GM23338 (cell line): ENCODE measurements around the gene ENPEP. TPM values are rescaled to one million over a fixed set of nuclear protein-coding genes. Genes with fewer than 3 reads are reported as not detected.

Experiments used
- ATAC-seq: fragments of 200-7000 bp; cut with Tn5 transposase; 3 replicates; pipeline ENCODE4 v1.9.1; 2020
- DNase-seq: peaks from one replicate; pipeline ENCODE4 v3.0.0-alpha.2; 2015; ENCODE audit warnings: low spot score
- H2AFZ ChIP-seq: fragments of 200-600 bp; sonication (generic); 2 replicates; pipeline ENCODE4 v1.8.0; 2016; ENCODE audit warnings: antibody characterized with exemption, mild to moderate bottlenecking, moderate library complexity
- H3F3A ChIP-seq: fragments of 200-600 bp; sonication (generic); replicated peaks from 2 replicates; pipeline ENCODE4 v1.8.0; 2017; ENCODE audit warnings: antibody characterized with exemption, mixed run types, low read depth
- H3K27ac ChIP-seq: fragments of 200-600 bp; sonication (generic); 2 replicates; pipeline ENCODE4 v1.6.1; 2016; ENCODE audit warnings: low read depth
- H3K27me3 ChIP-seq: fragments of 200-600 bp; sonication (generic); 2 replicates; pipeline ENCODE4 v1.8.0; 2016; ENCODE audit warnings: mild to moderate bottlenecking, mixed run types, moderate library complexity; ENCODE audit not compliant: insufficient read depth
- H3K36me3 ChIP-seq: fragments of 200-600 bp; sonication (generic); 2 replicates; pipeline ENCODE4 v1.8.0; 2016; ENCODE audit warnings: mild to moderate bottlenecking; ENCODE audit not compliant: insufficient read depth
- H3K4me1 ChIP-seq: fragments of 200-600 bp; sonication (generic); 2 replicates; pipeline ENCODE4 v1.8.0; 2016; ENCODE audit warnings: mild to moderate bottlenecking, moderate library complexity; ENCODE audit not compliant: insufficient read depth
- H3K4me2 ChIP-seq: fragments of 200-600 bp; sonication (generic); 2 replicates; pipeline ENCODE4 v1.7.1; 2017; ENCODE audit warnings: mixed run types
- H3K4me3 ChIP-seq: fragments of 200-600 bp; sonication (generic); 2 replicates; pipeline ENCODE4 v1.6.1; 2016; ENCODE audit warnings: mixed run types
- H3K79me2 ChIP-seq: fragments of 200-600 bp; sonication (generic); replicated peaks from 2 replicates; pipeline ENCODE4 v1.8.0; 2017; ENCODE audit warnings: mild to moderate bottlenecking; ENCODE audit not compliant: insufficient read depth
- H3K9me2 ChIP-seq: fragments of 200-600 bp; sonication (generic); 2 replicates; pipeline ENCODE4 v1.8.0; 2017; ENCODE audit not compliant: insufficient read depth
- H4K20me1 ChIP-seq: fragments of 200-600 bp; sonication (generic); replicated peaks from 2 replicates; pipeline ENCODE4 v1.8.0; 2017; ENCODE audit warnings: mild to moderate bottlenecking; ENCODE audit not compliant: insufficient read depth
- H3K27ac Mint-ChIP-seq: 2 replicates; pipeline ENCODE4 v1.8.0; 2020; ENCODE audit warnings: inconsistent platforms, mild to moderate bottlenecking, moderate library complexity, mixed read lengths
- H3K27me3 Mint-ChIP-seq: 3 replicates; pipeline ENCODE4 v1.8.0; 2022; ENCODE audit warnings: low read depth, mild to moderate bottlenecking, moderate library complexity, mixed read lengths, inconsistent platforms; ENCODE audit not compliant: insufficient read depth, poor library complexity
- H3K36me3 Mint-ChIP-seq: 3 replicates; pipeline ENCODE4 v1.8.0; 2021; ENCODE audit warnings: low read depth, mild to moderate bottlenecking, inconsistent platforms, moderate library complexity, mixed read lengths
- H3K4me1 Mint-ChIP-seq: 3 replicates; pipeline ENCODE4 v1.8.0; 2020; ENCODE audit warnings: mild to moderate bottlenecking, inconsistent platforms, mixed read lengths
- H3K4me3 Mint-ChIP-seq: 3 replicates; pipeline ENCODE4 v1.8.0; 2021; ENCODE audit warnings: moderate library complexity, mild to moderate bottlenecking, inconsistent platforms, mixed read lengths
- H3K9me3 Mint-ChIP-seq: 3 replicates; pipeline ENCODE4 v1.8.0; 2020; ENCODE audit warnings: moderate library complexity, mild to moderate bottlenecking, inconsistent platforms, mixed read lengths
- CREB1 ChIP-seq: fragments of 250-450 bp; sonication (Bioruptor Pico); IDR thresholded peaks from 2 replicates; pipeline ENCODE4 v1.5.0; 2020; ENCODE audit warnings: low read depth, mild to moderate bottlenecking, moderate library complexity
- CTCF ChIP-seq, 2 experiments: fragments of 200-600 bp in 1 of 2; sonication (generic) in 1 of 2; conservative IDR thresholded peaks; 2 replicates each; pipeline versions ENCODE4 v1.5.1 to v1.6.1; 2016 to 2017; ENCODE audit warnings: antibody characterized with exemption in 2 of 2, low read depth in 2 of 2, mild to moderate bottlenecking in 2 of 2, moderate library complexity in 1 of 2
- ETS1 ChIP-seq: IDR thresholded peaks from 2 replicates; pipeline ENCODE4 v1.6.1; 2016; ENCODE audit warnings: antibody characterized with exemption
- EZH2 ChIP-seq: fragments of 200-600 bp; sonication (generic); IDR thresholded peaks from one replicate; pipeline ENCODE4 v1.8.0; 2017; ENCODE audit warnings: antibody characterized with exemption, mild to moderate bottlenecking, low read depth; ENCODE audit not compliant: unreplicated experiment
- EZH2phosphoT487 ChIP-seq: fragments of 200-600 bp; sonication (generic); IDR thresholded peaks from one replicate; pipeline ENCODE4 v1.8.1; 2018; ENCODE audit warnings: antibody characterized with exemption; ENCODE audit not compliant: unreplicated experiment
- JUNB ChIP-seq: IDR thresholded peaks from one replicate; pipeline ENCODE4 v1.6.1; 2016; ENCODE audit warnings: antibody characterized with exemption; ENCODE audit not compliant: unreplicated experiment
- NANOG ChIP-seq: IDR thresholded peaks from 2 replicates; pipeline ENCODE4 v1.6.1; 2016; ENCODE audit warnings: antibody characterized with exemption, borderline replicate concordance
- POLR2AphosphoS5 ChIP-seq: IDR thresholded peaks from 2 replicates; pipeline ENCODE4 v1.6.1; 2016; ENCODE audit warnings: antibody characterized with exemption, low read depth
- REST ChIP-seq: IDR thresholded peaks from one replicate; pipeline ENCODE4 v1.6.1; 2018; ENCODE audit warnings: antibody characterized with exemption; ENCODE audit not compliant: unreplicated experiment
- STAT1 ChIP-seq: IDR thresholded peaks from one replicate; pipeline ENCODE4 v1.6.1; 2016; ENCODE audit warnings: antibody characterized with exemption; ENCODE audit not compliant: unreplicated experiment
- ZNF114 ChIP-seq: fragments of 250-450 bp; sonication (Bioruptor Pico); IDR thresholded peaks from 2 replicates; pipeline ENCODE4 v1.5.0; 2020; ENCODE audit warnings: mild to moderate bottlenecking, moderate library complexity
- ZNF331 ChIP-seq: fragments of 250-450 bp; sonication (Bioruptor Pico); IDR thresholded peaks from 2 replicates; pipeline ENCODE4 v1.5.0; 2020; ENCODE audit warnings: low read depth, mild to moderate bottlenecking, moderate library complexity
- ZNF462 ChIP-seq: fragments of 250-450 bp; sonication (Bioruptor Pico); IDR thresholded peaks from 2 replicates; pipeline ENCODE4 v1.5.0; 2020; ENCODE audit warnings: mild to moderate bottlenecking, moderate library complexity
- polyA plus RNA-seq: library from polyadenylated mRNA; unstranded; fragments of >200 nt; fragmentation: Nextera tagmentation; extraction: Ambion mirVana; gene quantifications from 2 replicates; pipeline ENCODE4 v1.2.1, GENCODE V29; 2016
- total RNA-seq: library from RNA; depleted of rRNA; stranded (reverse); fragments of >200 nt; shearing (Covaris generic); gene quantifications from 2 replicates; pipeline ENCODE4 v1.2.3, GENCODE V29; 2014

ENPEP gene
- total and polyA plus RNA-seq, 2 experiments from 2014 or later: 0.79 to 1.5 TPM

DNA sequence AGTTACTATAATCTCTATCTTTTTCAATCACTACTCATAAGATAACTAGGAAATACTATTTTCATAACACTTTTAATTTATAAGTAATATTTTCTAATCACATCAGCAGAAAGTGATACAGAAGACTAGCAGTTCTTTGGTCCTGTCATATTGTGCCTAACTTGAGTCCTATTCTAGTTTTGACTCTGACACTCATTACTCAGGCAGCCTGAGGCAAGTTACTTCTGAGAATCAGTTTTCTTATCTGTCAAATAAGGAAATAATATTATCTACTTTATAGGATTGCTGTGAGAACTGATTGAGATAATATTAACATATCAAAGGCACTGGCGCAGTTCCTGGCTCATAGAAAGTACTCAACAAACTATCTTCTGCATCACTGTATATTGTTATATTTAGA, 129.1 kb downstream of the ENPEP start:
- Mint-ChIP-seq H3K9me3 (no peaks in the 10 kb centered on the region), H3K36me3 (no peaks in the 10 kb centered on the region), H3K4me3 (no peak overlapping the region), H3K27me3 (peaks cover 23% of the 10 kb centered on the region), H3K27ac (no peak overlapping the region), H3K4me1 (peaks cover 11% of the 10 kb centered on the region; the same call in 2 of the 3 replicates)
- TF ChIP-seq ZNF462 (CRISPR knock-in tag) (no peak), REST (no peak), CTCF (conservative IDR thresholded peaks at IDR 0.05; ENCODE audit: low read depth in 2 of 2) (no peak), POLR2AphosphoS5 (no peak), STAT1 (no peak), ZNF114 (CRISPR knock-in tag) (no peak), ETS1 (no peak), EZH2phosphoT487 (no peak), EZH2 (no peak), JUNB (no peak), NANOG (no peak), CREB1 (no peak), ZNF331 (CRISPR knock-in tag) (no peak)
- no peak overlapping the region for H3K27ac ChIP-seq
- no peak overlapping the region for H3K4me2 ChIP-seq
- no peak overlapping the region for H3K4me3 ChIP-seq
- H3K9me2 ChIP-seq: 0 out of 2 replicates have a peak, but pooled peaks cover 2% of the 10 kb centered on the region
- no peak for DNase-seq
- H4K20me1 ChIP-seq: no peaks in the 10 kb centered on the region
- H3K36me3 ChIP-seq: no peaks in the 10 kb centered on the region
- peaks cover 32% of the 10 kb centered on the region for H3K27me3 ChIP-seq
- ATAC-seq: no peak
- H3F3A ChIP-seq: no peaks in the 10 kb centered on the region
- peaks cover 15% of the 10 kb centered on the region for H3K4me1 ChIP-seq
- no peak overlapping the region for H2AFZ ChIP-seq
- no peaks in the 10 kb centered on the region for H3K79me2 ChIP-seq
